ENCODE measurements around the gene PSME3.

- TF ChIP-seq CREB1 (IDR thresholded peaks at IDR 0.05; ENCODE audit: low read depth): no peak
- TF ChIP-seq, protein P1, sequence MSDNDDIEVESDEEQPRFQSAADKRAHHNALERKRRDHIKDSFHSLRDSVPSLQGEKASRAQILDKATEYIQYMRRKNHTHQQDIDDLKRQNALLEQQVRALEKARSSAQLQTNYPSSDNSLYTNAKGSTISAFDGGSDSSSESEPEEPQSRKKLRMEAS (IDR thresholded peaks at IDR 0.05): no peak
- no peak for TF ChIP-seq EP300 (IDR thresholded peaks at IDR 0.05; ENCODE audit: borderline replicate concordance)
- TF ChIP-seq, protein P2, sequence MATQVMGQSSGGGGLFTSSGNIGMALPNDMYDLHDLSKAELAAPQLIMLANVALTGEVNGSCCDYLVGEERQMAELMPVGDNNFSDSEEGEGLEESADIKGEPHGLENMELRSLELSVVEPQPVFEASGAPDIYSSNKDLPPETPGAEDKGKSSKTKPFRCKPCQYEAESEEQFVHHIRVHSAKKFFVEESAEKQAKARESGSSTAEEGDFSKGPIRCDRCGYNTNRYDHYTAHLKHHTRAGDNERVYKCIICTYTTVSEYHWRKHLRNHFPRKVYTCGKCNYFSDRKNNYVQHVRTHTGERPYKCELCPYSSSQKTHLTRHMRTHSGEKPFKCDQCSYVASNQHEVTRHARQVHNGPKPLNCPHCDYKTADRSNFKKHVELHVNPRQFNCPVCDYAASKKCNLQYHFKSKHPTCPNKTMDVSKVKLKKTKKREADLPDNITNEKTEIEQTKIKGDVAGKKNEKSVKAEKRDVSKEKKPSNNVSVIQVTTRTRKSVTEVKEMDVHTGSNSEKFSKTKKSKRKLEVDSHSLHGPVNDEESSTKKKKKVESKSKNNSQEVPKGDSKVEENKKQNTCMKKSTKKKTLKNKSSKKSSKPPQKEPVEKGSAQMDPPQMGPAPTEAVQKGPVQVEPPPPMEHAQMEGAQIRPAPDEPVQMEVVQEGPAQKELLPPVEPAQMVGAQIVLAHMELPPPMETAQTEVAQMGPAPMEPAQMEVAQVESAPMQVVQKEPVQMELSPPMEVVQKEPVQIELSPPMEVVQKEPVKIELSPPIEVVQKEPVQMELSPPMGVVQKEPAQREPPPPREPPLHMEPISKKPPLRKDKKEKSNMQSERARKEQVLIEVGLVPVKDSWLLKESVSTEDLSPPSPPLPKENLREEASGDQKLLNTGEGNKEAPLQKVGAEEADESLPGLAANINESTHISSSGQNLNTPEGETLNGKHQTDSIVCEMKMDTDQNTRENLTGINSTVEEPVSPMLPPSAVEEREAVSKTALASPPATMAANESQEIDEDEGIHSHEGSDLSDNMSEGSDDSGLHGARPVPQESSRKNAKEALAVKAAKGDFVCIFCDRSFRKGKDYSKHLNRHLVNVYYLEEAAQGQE (IDR thresholded peaks at IDR 0.05; ENCODE audit: low read depth): no peak
- no peak for TF ChIP-seq TAF1 (IDR thresholded peaks at IDR 0.05; ENCODE audit: low read depth)
- TF ChIP-seq RAD21 (IDR thresholded peaks at IDR 0.05; ENCODE audit: low read depth): no peak
- no peak for TF ChIP-seq NFIC (IDR thresholded peaks at IDR 0.05)
- TF ChIP-seq EGR1 (IDR thresholded peaks at IDR 0.05): no peak
- no peak for TF ChIP-seq TCF12 (IDR thresholded peaks at IDR 0.05; ENCODE audit: low read depth)
- no peak for TF ChIP-seq CEBPB (IDR thresholded peaks at IDR 0.05)
- TF ChIP-seq YY1 (IDR thresholded peaks at IDR 0.05; ENCODE audit: low read depth): no peak
- no peak for TF ChIP-seq TEAD4 (IDR thresholded peaks at IDR 0.05)
- TF ChIP-seq, protein P3, sequence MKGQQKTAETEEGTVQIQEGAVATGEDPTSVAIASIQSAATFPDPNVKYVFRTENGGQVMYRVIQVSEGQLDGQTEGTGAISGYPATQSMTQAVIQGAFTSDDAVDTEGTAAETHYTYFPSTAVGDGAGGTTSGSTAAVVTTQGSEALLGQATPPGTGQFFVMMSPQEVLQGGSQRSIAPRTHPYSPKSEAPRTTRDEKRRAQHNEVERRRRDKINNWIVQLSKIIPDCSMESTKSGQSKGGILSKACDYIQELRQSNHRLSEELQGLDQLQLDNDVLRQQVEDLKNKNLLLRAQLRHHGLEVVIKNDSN (IDR thresholded peaks at IDR 0.05): no peak
- no peak for TF ChIP-seq ZBTB7A (IDR thresholded peaks at IDR 0.05; ENCODE audit: low read depth)
Observed at GRCh38 chr17:42850954-42851353, 17.8 kb downstream of the PSME3 start, which contains the start of gene AOC3.
